Measurements from ENCODE around the gene STAM. TPM values are rescaled to one million over a fixed set of nuclear protein-coding genes. Genes with fewer than 3 reads are reported as not detected.
A peak's percentile ranks its signal among the peaks of the same experiment; 100 is the strongest.

STAM gene
- total and polyA plus RNA-seq, 9 of the 15 experiments (the other 6 are each of a cell fraction or from before 2014, with no cell fraction given): 13.8 to 33.5 (median 26.4) TPM

DNA sequence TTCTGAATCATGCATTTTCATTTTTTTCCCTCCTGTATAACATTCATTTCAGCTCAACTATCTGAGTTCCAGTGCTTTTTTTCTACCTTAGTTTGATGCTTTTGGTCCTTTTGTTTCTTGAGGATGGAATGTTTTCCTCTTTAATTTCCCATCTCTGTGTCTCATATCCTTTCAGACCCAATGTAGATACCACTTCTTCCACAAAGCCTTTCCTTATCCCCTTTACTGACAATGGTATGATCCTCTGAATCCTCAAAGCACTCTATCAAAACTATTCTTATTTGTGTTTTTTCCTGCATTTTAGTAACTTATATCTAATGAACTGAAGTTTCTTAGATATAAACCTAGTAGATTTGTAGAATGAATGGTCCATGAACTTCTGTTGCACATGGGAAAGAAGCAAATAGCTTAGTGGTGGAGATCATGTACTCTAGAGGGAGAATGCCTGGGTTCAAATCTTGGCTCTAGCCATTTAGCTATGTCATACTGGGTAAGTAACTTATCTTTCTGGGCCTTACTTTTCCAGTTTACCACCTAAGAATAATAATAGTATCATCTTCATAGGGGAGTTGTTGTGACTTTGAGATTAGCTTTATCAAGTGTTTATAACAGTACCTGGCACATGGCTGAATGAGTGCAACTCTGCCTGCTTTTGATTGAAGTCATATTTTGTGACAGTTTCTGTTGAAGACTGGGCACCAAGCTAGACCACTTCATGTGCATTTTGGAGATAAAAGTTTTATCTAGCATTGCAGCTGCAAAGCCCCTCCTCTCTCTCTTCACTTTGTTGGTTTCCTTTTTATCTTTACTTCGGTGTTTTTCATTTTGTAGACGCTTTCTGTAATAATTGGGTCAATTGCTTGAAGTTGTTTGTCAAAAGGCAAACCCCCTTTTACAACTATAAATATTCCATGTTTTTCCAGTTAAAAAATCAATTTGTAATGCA is 18.5 kb downstream of the STAM start (continued):
- TF ChIP-seq ZNF24 (IDR thresholded peaks at IDR 0.05) (peak; percentile 91), MTF1 (CRISPR knock-in tag; IDR thresholded peaks at IDR 0.05; ENCODE audit: borderline replicate concordance) (no peak), FIP1L1 (IDR thresholded peaks at IDR 0.05; ENCODE audit: low read depth, low read length, poor library complexity, severe bottlenecking) (no peak), HNRNPLL (IDR thresholded peaks at IDR 0.05; ENCODE audit: low read depth, low read length, poor library complexity, severe bottlenecking) (no peak), OTX1 (CRISPR knock-in tag; IDR thresholded peaks at IDR 0.05) (no peak), CSDE1 (IDR thresholded peaks at IDR 0.05) (no peak), RBFOX2 (IDR thresholded peaks at IDR 0.05; ENCODE audit: low read depth, low read length) (no peak)
- TF ChIP-seq, protein P1, sequence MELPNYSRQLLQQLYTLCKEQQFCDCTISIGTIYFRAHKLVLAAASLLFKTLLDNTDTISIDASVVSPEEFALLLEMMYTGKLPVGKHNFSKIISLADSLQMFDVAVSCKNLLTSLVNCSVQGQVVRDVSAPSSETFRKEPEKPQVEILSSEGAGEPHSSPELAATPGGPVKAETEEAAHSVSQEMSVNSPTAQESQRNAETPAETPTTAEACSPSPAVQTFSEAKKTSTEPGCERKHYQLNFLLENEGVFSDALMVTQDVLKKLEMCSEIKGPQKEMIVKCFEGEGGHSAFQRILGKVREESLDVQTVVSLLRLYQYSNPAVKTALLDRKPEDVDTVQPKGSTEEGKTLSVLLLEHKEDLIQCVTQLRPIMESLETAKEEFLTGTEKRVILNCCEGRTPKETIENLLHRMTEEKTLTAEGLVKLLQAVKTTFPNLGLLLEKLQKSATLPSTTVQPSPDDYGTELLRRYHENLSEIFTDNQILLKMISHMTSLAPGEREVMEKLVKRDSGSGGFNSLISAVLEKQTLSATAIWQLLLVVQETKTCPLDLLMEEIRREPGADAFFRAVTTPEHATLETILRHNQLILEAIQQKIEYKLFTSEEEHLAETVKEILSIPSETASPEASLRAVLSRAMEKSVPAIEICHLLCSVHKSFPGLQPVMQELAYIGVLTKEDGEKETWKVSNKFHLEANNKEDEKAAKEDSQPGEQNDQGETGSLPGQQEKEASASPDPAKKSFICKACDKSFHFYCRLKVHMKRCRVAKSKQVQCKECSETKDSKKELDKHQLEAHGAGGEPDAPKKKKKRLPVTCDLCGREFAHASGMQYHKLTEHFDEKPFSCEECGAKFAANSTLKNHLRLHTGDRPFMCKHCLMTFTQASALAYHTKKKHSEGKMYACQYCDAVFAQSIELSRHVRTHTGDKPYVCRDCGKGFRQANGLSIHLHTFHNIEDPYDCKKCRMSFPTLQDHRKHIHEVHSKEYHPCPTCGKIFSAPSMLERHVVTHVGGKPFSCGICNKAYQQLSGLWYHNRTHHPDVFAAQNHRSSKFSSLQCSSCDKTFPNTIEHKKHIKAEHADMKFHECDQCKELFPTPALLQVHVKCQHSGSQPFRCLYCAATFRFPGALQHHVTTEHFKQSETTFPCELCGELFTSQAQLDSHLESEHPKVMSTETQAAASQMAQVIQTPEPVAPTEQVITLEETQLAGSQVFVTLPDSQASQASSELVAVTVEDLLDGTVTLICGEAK (IDR thresholded peaks at IDR 0.05): no peak
- TF ChIP-seq, protein P1 (CRISPR knock-in tag; IDR thresholded peaks at IDR 0.05): no peak
- TF ChIP-seq, protein P2, sequence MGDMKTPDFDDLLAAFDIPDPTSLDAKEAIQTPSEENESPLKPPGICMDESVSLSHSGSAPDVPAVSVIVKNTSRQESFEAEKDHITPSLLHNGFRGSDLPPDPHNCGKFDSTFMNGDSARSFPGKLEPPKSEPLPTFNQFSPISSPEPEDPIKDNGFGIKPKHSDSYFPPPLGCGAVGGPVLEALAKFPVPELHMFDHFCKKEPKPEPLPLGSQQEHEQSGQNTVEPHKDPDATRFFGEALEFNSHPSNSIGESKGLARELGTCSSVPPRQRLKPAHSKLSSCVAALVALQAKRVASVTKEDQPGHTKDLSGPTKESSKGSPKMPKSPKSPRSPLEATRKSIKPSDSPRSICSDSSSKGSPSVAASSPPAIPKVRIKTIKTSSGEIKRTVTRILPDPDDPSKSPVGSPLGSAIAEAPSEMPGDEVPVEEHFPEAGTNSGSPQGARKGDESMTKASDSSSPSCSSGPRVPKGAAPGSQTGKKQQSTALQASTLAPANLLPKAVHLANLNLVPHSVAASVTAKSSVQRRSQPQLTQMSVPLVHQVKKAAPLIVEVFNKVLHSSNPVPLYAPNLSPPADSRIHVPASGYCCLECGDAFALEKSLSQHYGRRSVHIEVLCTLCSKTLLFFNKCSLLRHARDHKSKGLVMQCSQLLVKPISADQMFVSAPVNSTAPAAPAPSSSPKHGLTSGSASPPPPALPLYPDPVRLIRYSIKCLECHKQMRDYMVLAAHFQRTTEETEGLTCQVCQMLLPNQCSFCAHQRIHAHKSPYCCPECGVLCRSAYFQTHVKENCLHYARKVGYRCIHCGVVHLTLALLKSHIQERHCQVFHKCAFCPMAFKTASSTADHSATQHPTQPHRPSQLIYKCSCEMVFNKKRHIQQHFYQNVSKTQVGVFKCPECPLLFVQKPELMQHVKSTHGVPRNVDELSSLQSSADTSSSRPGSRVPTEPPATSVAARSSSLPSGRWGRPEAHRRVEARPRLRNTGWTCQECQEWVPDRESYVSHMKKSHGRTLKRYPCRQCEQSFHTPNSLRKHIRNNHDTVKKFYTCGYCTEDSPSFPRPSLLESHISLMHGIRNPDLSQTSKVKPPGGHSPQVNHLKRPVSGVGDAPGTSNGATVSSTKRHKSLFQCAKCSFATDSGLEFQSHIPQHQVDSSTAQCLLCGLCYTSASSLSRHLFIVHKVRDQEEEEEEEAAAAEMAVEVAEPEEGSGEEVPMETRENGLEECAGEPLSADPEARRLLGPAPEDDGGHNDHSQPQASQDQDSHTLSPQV (IDR thresholded peaks at IDR 0.05): peak; percentile 86
